Esophagus squamous epithelium (tissue), 4 donors: ENCODE data around the gene RELN.

ENCODE experiments used
- CTCF ChIP-seq, 6 experiments: fragments of 450-650 bp in 4 of 6; fragments of 200-600 bp in 2 of 6; sonication (generic) in 2 of 6; IDR thresholded peaks; one replicate each; pipeline ENCODE4 v1.5.1; 2016 to 2019; ENCODE audit warnings: antibody characterized with exemption in 6 of 6, mild to moderate bottlenecking in 4 of 6, moderate library complexity in 4 of 6
- POLR2A ChIP-seq, 4 donors: fragments of 450-650 bp; IDR thresholded peaks; one replicate each; pipeline ENCODE4 v1.6.1; 2017; ENCODE audit warnings: antibody characterized with exemption in 4 of 4, mild to moderate bottlenecking in 4 of 4, moderate library complexity in 3 of 4

GRCh38 chr7:103856929-103857328, 132.5 kb downstream of the RELN start:
- TF ChIP-seq CTCF (IDR thresholded peaks at IDR 0.05) = no peak
- TF ChIP-seq POLR2A (IDR thresholded peaks at IDR 0.05) = no peak
